Astrocyte (in vitro differentiated cells and primary cell): ENCODE results near the gene KLRD1. TPM values are rescaled to one million over a fixed set of nuclear protein-coding genes. Genes with fewer than 3 reads are reported as not detected.
"Not testable (repeated sequence)": the region's sequence is repeated elsewhere in the genome, so short reads cannot be mapped to it uniquely, and the experiment has no call there.

Experiments used
- DNase-seq: peaks from one replicate; pipeline ENCODE4 v3.0.0-alpha.2; 2010; ENCODE audit warnings: low read depth
- FAIRE-seq: peaks from 2 replicates; lab custom pipeline; 2011; peaks lifted over from hg19 to GRCh38; lab: Jason Lieb, UNC
- H2AFZ ChIP-seq: 2 replicates; pipeline ENCODE4 v1.6.0; 2012; ENCODE audit warnings: low read depth, low read length, inconsistent platforms
- H3K27ac ChIP-seq: 2 replicates; pipeline ENCODE4 v1.5.1; 2011; ENCODE audit warnings: low read depth, low read length, inconsistent platforms
- H3K27me3 ChIP-seq: 2 replicates; pipeline ENCODE4 v1.6.0; 2011; ENCODE audit warnings: low read length, inconsistent platforms; ENCODE audit not compliant: insufficient read depth
- H3K36me3 ChIP-seq: 2 replicates; pipeline ENCODE4 v1.5.1; 2011; ENCODE audit warnings: low read length, inconsistent platforms; ENCODE audit not compliant: insufficient read depth
- H3K4me1 ChIP-seq: 2 replicates; pipeline ENCODE4 v1.5.1; 2011; ENCODE audit warnings: low read length, inconsistent platforms; ENCODE audit not compliant: insufficient read depth
- H3K4me2 ChIP-seq: 2 replicates; pipeline ENCODE4 v1.6.0; 2012; ENCODE audit warnings: low read length, inconsistent platforms
- H3K4me3 ChIP-seq: 2 replicates; pipeline ENCODE4 v1.5.1; 2011; ENCODE audit warnings: low read depth, mild to moderate bottlenecking, low read length, inconsistent platforms; ENCODE audit not compliant: insufficient read depth
- H3K79me2 ChIP-seq: 2 replicates; pipeline ENCODE4 v1.6.0; 2012; ENCODE audit warnings: mild to moderate bottlenecking, low read length, inconsistent platforms; ENCODE audit not compliant: insufficient read depth
- H3K9ac ChIP-seq: 2 replicates; pipeline ENCODE4 v1.6.0; 2012; ENCODE audit warnings: mild to moderate bottlenecking, low read length, inconsistent platforms
- H3K9me3 ChIP-seq: 2 replicates; pipeline ENCODE4 v1.5.1; 2012; ENCODE audit warnings: low read depth, mild to moderate bottlenecking, low read length, inconsistent platforms; ENCODE audit not compliant: insufficient read depth
- H4K20me1 ChIP-seq: 2 replicates; pipeline ENCODE4 v1.6.0; 2012; ENCODE audit warnings: low read length, inconsistent platforms; ENCODE audit not compliant: insufficient read depth
- H3K27ac Mint-ChIP-seq: one replicate; pipeline ENCODE4 v1.8.0; 2021; ENCODE audit warnings: mild to moderate bottlenecking, mixed read lengths; ENCODE audit not compliant: unreplicated experiment
- H3K27me3 Mint-ChIP-seq: one replicate; pipeline ENCODE4 v1.8.0; 2021; ENCODE audit warnings: low read depth, mixed read lengths; ENCODE audit not compliant: unreplicated experiment
- H3K36me3 Mint-ChIP-seq: one replicate; pipeline ENCODE4 v1.8.0; 2021; ENCODE audit warnings: low read depth, mixed read lengths; ENCODE audit not compliant: unreplicated experiment
- H3K4me1 Mint-ChIP-seq: one replicate; pipeline ENCODE4 v1.8.0; 2021; ENCODE audit warnings: low read depth, mixed read lengths; ENCODE audit not compliant: unreplicated experiment
- H3K4me3 Mint-ChIP-seq: one replicate; pipeline ENCODE4 v1.8.0; 2021; ENCODE audit warnings: mild to moderate bottlenecking, moderate library complexity, mixed read lengths; ENCODE audit not compliant: unreplicated experiment
- H3K9me3 Mint-ChIP-seq: one replicate; pipeline ENCODE4 v1.8.0; 2021; ENCODE audit warnings: mild to moderate bottlenecking, mixed read lengths; ENCODE audit not compliant: unreplicated experiment
- EZH2 ChIP-seq: IDR thresholded peaks from 2 replicates; pipeline ENCODE4 v1.6.1; 2012; ENCODE audit warnings: mild to moderate bottlenecking, low read length, inconsistent platforms; ENCODE audit not compliant: insufficient read depth
- total RNA-seq: library from RNA; stranded (reverse); gene quantifications from 2 replicates; pipeline ENCODE4 v1.2.1, GENCODE V29; 2021
- TF ChIP-seq, protein P1 (sequence below): IDR thresholded peaks from 2 replicates; pipeline ENCODE4 v1.5.1; 2011; ENCODE audit warnings: low read depth, mild to moderate bottlenecking, inconsistent platforms, low read length, moderate library complexity; ENCODE audit not compliant: insufficient read depth

The KLRD1 gene
- total RNA-seq, 1 donor from 2014 or later = 0.45 TPM

- Histone ChIP-seq H3K4me1 (peaks cover 5% of the 10 kb centered on the region), H3K36me3 (no peaks in the 10 kb centered on the region), H3K4me3 (no peak overlapping the region), H4K20me1 (no peaks in the 10 kb centered on the region), H3K79me2 (no peaks in the 10 kb centered on the region), H2AFZ (no peak overlapping the region), H3K27me3 (no peaks in the 10 kb centered on the region), H3K9ac (no peak overlapping the region), H3K9me3 (no peaks in the 10 kb centered on the region), H3K27ac (no peak overlapping the region), H3K4me2 (peak overlapping the region; percentile 22)
- Mint-ChIP-seq H3K36me3 (no peaks in the 10 kb centered on the region), H3K27ac (peak overlapping the region; percentile 58), H3K4me3 (no peak overlapping the region), H3K4me1 (peaks cover 35% of the 10 kb centered on the region), H3K9me3 (no peaks in the 10 kb centered on the region), H3K27me3 (peaks cover 3% of the 10 kb centered on the region)
- DNase-seq = peak; percentile 25
- no peak for TF ChIP-seq EZH2
- TF ChIP-seq, protein P1, sequence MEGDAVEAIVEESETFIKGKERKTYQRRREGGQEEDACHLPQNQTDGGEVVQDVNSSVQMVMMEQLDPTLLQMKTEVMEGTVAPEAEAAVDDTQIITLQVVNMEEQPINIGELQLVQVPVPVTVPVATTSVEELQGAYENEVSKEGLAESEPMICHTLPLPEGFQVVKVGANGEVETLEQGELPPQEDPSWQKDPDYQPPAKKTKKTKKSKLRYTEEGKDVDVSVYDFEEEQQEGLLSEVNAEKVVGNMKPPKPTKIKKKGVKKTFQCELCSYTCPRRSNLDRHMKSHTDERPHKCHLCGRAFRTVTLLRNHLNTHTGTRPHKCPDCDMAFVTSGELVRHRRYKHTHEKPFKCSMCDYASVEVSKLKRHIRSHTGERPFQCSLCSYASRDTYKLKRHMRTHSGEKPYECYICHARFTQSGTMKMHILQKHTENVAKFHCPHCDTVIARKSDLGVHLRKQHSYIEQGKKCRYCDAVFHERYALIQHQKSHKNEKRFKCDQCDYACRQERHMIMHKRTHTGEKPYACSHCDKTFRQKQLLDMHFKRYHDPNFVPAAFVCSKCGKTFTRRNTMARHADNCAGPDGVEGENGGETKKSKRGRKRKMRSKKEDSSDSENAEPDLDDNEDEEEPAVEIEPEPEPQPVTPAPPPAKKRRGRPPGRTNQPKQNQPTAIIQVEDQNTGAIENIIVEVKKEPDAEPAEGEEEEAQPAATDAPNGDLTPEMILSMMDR = no peak
- no peak for FAIRE-seq
Measured at GRCh38 chr12:10339053-10339840, 31.6 kb downstream of the KLRD1 start.

- H3K27me3 Mint-ChIP-seq, H3K9ac ChIP-seq, H3K36me3 Mint-ChIP-seq, H4K20me1 ChIP-seq, H3K9me3 Mint-ChIP-seq, H3K4me3 ChIP-seq, H2AFZ ChIP-seq, H3K4me2 ChIP-seq, H3K4me3 Mint-ChIP-seq, FAIRE-seq, H3K79me2 ChIP-seq, H3K36me3 ChIP-seq, H3K27ac ChIP-seq, H3K9me3 ChIP-seq, DNase-seq, H3K4me1 ChIP-seq, H3K27me3 ChIP-seq: not testable (repeated sequence)
- peak overlapping the region; percentile 5 for H3K27ac Mint-ChIP-seq
- H3K4me1 Mint-ChIP-seq = peaks cover 35% of the 10 kb centered on the region
Measured at GRCh38 chr12:10340946-10341345, 33.3 kb downstream of the KLRD1 start.

- no peak overlapping the region for H3K4me3 ChIP-seq
- Mint-ChIP-seq H3K4me1 (peaks cover 31% of the 10 kb centered on the region), H3K27me3 (peaks cover 3% of the 10 kb centered on the region), H3K36me3 (no peaks in the 10 kb centered on the region), H3K27ac (no peak overlapping the region), H3K4me3 (no peak overlapping the region), H3K9me3 (no peaks in the 10 kb centered on the region)
- H3K36me3 ChIP-seq = no peaks in the 10 kb centered on the region
- TF ChIP-seq, protein P1 = no peak
- no peak for TF ChIP-seq EZH2
- H3K27ac ChIP-seq = no peak overlapping the region
- H3K4me2 ChIP-seq = no peak overlapping the region
- no peak overlapping the region for H2AFZ ChIP-seq
- peaks cover 5% of the 10 kb centered on the region for H3K4me1 ChIP-seq
- H3K9ac ChIP-seq = no peak overlapping the region
- H3K79me2 ChIP-seq = no peaks in the 10 kb centered on the region
- DNase-seq (no peak), FAIRE-seq (no peak)
- H4K20me1 ChIP-seq = no peaks in the 10 kb centered on the region
- no peaks in the 10 kb centered on the region for H3K27me3 ChIP-seq
- H3K9me3 ChIP-seq = no peaks in the 10 kb centered on the region
Measured at GRCh38 chr12:10341892-10342509, 34.3 kb downstream of the KLRD1 start.

DNA sequence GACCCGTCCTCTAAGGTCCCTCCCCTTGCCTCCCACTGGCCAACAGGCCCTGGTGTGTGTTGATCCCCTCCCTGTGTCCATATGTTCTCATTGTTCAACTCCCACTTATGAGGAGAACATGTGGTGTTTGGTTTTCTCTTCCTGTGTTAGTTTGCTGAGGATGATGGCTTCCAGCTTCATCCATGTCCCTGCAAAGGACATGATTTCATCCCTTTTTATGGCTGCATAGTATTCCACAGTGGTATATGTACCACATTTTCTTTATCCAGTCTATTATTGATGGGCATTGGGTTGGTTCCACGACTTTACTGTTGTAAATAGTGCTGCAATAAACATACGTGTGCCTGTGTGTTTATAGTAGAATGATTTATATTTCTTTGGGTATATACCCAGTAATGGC, 43.8 kb downstream of the KLRD1 start:
- H3K9me3 ChIP-seq, H3K4me3 ChIP-seq, H3K4me1 ChIP-seq, H3K27me3 Mint-ChIP-seq, H4K20me1 ChIP-seq, H3K4me2 ChIP-seq, H3K36me3 ChIP-seq, H2AFZ ChIP-seq, H3K9me3 Mint-ChIP-seq, H3K36me3 Mint-ChIP-seq, FAIRE-seq, H3K79me2 ChIP-seq, H3K4me1 Mint-ChIP-seq, H3K27me3 ChIP-seq, H3K27ac ChIP-seq, H3K27ac Mint-ChIP-seq, DNase-seq, H3K9ac ChIP-seq, H3K4me3 Mint-ChIP-seq: not testable (repeated sequence)
